GM23248 (cell line): ENCODE results near the gene EXD3. TPM values are rescaled to one million over a fixed set of nuclear protein-coding genes. Genes with fewer than 3 reads are reported as not detected.

Experiments used
- DNase-seq: peaks from one replicate; pipeline ENCODE4 v3.0.0-alpha.2; 2015
- H2AFZ ChIP-seq: fragments of 200-600 bp; sonication (generic); 2 replicates; pipeline ENCODE4 v1.6.1; 2016; ENCODE audit warnings: antibody characterized with exemption
- H3F3A ChIP-seq: fragments of 200-600 bp; sonication (generic); 2 replicates; pipeline ENCODE4 v1.6.1; 2016; ENCODE audit warnings: mild to moderate bottlenecking, antibody characterized with exemption, mixed run types; ENCODE audit not compliant: insufficient read depth
- H3K27ac ChIP-seq: fragments of 200-600 bp; sonication (generic); 2 replicates; pipeline ENCODE4 v1.5.1; 2016; ENCODE audit warnings: mild to moderate bottlenecking
- H3K27me3 ChIP-seq: fragments of 200-600 bp; sonication (generic); replicated peaks from 2 replicates; pipeline ENCODE4 v1.6.1; 2016; ENCODE audit warnings: mild to moderate bottlenecking; ENCODE audit not compliant: insufficient read depth
- H3K36me3 ChIP-seq: fragments of 200-600 bp; sonication (generic); 2 replicates; pipeline ENCODE4 v1.6.1; 2016; ENCODE audit warnings: low read depth, mild to moderate bottlenecking
- H3K4me1 ChIP-seq: fragments of 200-600 bp; sonication (generic); 2 replicates; pipeline ENCODE4 v1.6.1; 2016; ENCODE audit warnings: mild to moderate bottlenecking; ENCODE audit not compliant: insufficient read depth
- H3K4me2 ChIP-seq: fragments of 200-600 bp; sonication (generic); one replicate; pipeline ENCODE4 v1.6.1; 2016; ENCODE audit warnings: mild to moderate bottlenecking; ENCODE audit not compliant: unreplicated experiment
- H3K4me3 ChIP-seq: fragments of 200-600 bp; sonication (generic); 2 replicates; pipeline ENCODE4 v1.5.1; 2016; ENCODE audit warnings: mild to moderate bottlenecking
- H3K79me2 ChIP-seq: fragments of 200-600 bp; sonication (generic); 2 replicates; pipeline ENCODE4 v1.6.1; 2016; ENCODE audit warnings: mild to moderate bottlenecking; ENCODE audit not compliant: insufficient read depth
- H3K9ac ChIP-seq: fragments of 200-600 bp; sonication (generic); 2 replicates; pipeline ENCODE4 v1.6.1; 2016; ENCODE audit warnings: mild to moderate bottlenecking
- H3K9me2 ChIP-seq: fragments of 200-600 bp; sonication (generic); 2 replicates; pipeline ENCODE4 v1.6.1; 2016; ENCODE audit warnings: mixed run types, mild to moderate bottlenecking, moderate library complexity; ENCODE audit not compliant: insufficient read depth
- H3K9me3 ChIP-seq: fragments of 200-600 bp; sonication (generic); one replicate; pipeline ENCODE4 v1.6.1; 2017; ENCODE audit warnings: low read depth
- H4K20me1 ChIP-seq: fragments of 200-600 bp; sonication (generic); 2 replicates; pipeline ENCODE4 v1.6.0; 2016; ENCODE audit not compliant: insufficient read depth
- EZH2 ChIP-seq: fragments of 200-600 bp; sonication (generic); IDR thresholded peaks from 2 replicates; pipeline ENCODE4 v1.6.1; 2018; ENCODE audit warnings: antibody characterized with exemption, mild to moderate bottlenecking; ENCODE audit not compliant: insufficient read depth, poor library complexity, severe bottlenecking
- EZH2phosphoT487 ChIP-seq: fragments of 200-600 bp; sonication (generic); IDR thresholded peaks from 2 replicates; pipeline ENCODE4 v1.6.1; 2018; ENCODE audit warnings: antibody characterized with exemption, moderate library complexity, mild to moderate bottlenecking, low read depth; ENCODE audit not compliant: insufficient read depth
- WGBS, 2 experiments: methylation state at CpG; one replicate each; pipeline ENCODE4 v1.1.6; 2015 to 2017; ENCODE audit warnings: low lambda C conversion rate in 2 of 2, low coverage in 1 of 2; ENCODE audit errors: missing lambda C conversion rate in 2 of 2; 5-methylcytosine and 5-hydroxymethylcytosine counted together
- in situ Hi-C: fragments of 300-500 bp; cut with MboI; formaldehyde crosslinking; loops from 2 replicates; pipeline ENCODE4 v1.15.0; 2020
- polyA plus RNA-seq: library from polyadenylated mRNA; unstranded; fragments of >200 nt; fragmentation: Nextera tagmentation; extraction: Ambion mirVana; gene quantifications from 2 replicates; pipeline ENCODE4 v1.2.1, GENCODE V29; 2016
- total RNA-seq: library from RNA; depleted of rRNA; stranded (reverse); fragments of >200 nt; shearing (Covaris generic); gene quantifications from 2 replicates; pipeline ENCODE4 v1.2.3, GENCODE V29; 2014

Gene EXD3
- total and polyA plus RNA-seq, 2 experiments from 2014 or later = 10.1 to 11.6 TPM

- H3K4me1 ChIP-seq = no peaks in the 10 kb centered on the region
- H3K36me3 ChIP-seq = no peaks in the 10 kb centered on the region
- H3K4me2 ChIP-seq = no peak overlapping the region
- no peak overlapping the region for H3K4me3 ChIP-seq
- no peak for TF ChIP-seq EZH2phosphoT487
- TF ChIP-seq EZH2 = no peak
- in situ Hi-C loops = no loop called here
- H3K9me3 ChIP-seq = no peaks in the 10 kb centered on the region
- no peaks in the 10 kb centered on the region for H4K20me1 ChIP-seq
- no peak overlapping the region for H3K9ac ChIP-seq
- no peaks in the 10 kb centered on the region for H3K79me2 ChIP-seq
- H3K9me2 ChIP-seq = no peaks in the 10 kb centered on the region
- WGBS, 2 experiments = 53 to 55% methylated on average over 20 of the region's 20 CpGs
- no peak overlapping the region for H2AFZ ChIP-seq
- no peaks in the 10 kb centered on the region; the same call in 1 of the 2 replicates for H3K27me3 ChIP-seq
- no peaks in the 10 kb centered on the region for H3F3A ChIP-seq
- H3K27ac ChIP-seq = no peak overlapping the region
- DNase-seq = no peak
Measured at GRCh38 chr9:137310189-137311052, 112.5 kb downstream of the EXD3 start.

GRCh38 chr9:137309368-137310188 is 113.4 kb downstream of the EXD3 start:
- no peak overlapping the region for H3K4me3 ChIP-seq
- in situ Hi-C loops = no loop called here

GRCh38 chr9:137308057-137308619 is 114.8 kb downstream of the EXD3 start:
- H3K4me2 ChIP-seq = no peak overlapping the region
- WGBS, 2 experiments = 35 to 37% methylated on average over 15 to 19 of the region's 20 CpGs
- H3K9me3 ChIP-seq = no peaks in the 10 kb centered on the region
- in situ Hi-C loops = no loop called here
- H3K27me3 ChIP-seq = no peaks in the 10 kb centered on the region; the same call in 1 of the 2 replicates
- no peaks in the 10 kb centered on the region for H3K79me2 ChIP-seq
- H3K9me2 ChIP-seq = no peaks in the 10 kb centered on the region
- no peak overlapping the region for H3K27ac ChIP-seq
- H4K20me1 ChIP-seq = no peaks in the 10 kb centered on the region
- no peaks in the 10 kb centered on the region for H3K36me3 ChIP-seq
- TF ChIP-seq EZH2 (no peak), EZH2phosphoT487 (no peak)
- H3K9ac ChIP-seq = no peak overlapping the region
- H3K4me3 ChIP-seq = no peak overlapping the region
- no peaks in the 10 kb centered on the region for H3F3A ChIP-seq
- no peak for DNase-seq
- H2AFZ ChIP-seq = no peak overlapping the region
- H3K4me1 ChIP-seq = no peaks in the 10 kb centered on the region

More at GRCh38 chr9:137309368-137310188, 113.4 kb downstream of the EXD3 start:
- no peak overlapping the region for H3K4me2 ChIP-seq
- H3K36me3 ChIP-seq = no peaks in the 10 kb centered on the region
- 57 to 60% methylated on average over 15 of the region's 15 CpGs for WGBS, 2 experiments
- H4K20me1 ChIP-seq = no peaks in the 10 kb centered on the region
- DNase-seq = no peak
- no peak for TF ChIP-seq EZH2phosphoT487
- no peak for TF ChIP-seq EZH2
- no peaks in the 10 kb centered on the region for H3K9me2 ChIP-seq
- no peak overlapping the region for H2AFZ ChIP-seq
- H3K9me3 ChIP-seq = no peaks in the 10 kb centered on the region
- H3F3A ChIP-seq = no peaks in the 10 kb centered on the region
- H3K9ac ChIP-seq = no peak overlapping the region
- no peaks in the 10 kb centered on the region for H3K79me2 ChIP-seq
- no peaks in the 10 kb centered on the region; the same call in 1 of the 2 replicates for H3K27me3 ChIP-seq
- no peaks in the 10 kb centered on the region for H3K4me1 ChIP-seq
- H3K27ac ChIP-seq = no peak overlapping the region
